Transverse colon (tissue), 4 donors: ENCODE results near the gene PGK1. TPM values are rescaled to one million over a fixed set of nuclear protein-coding genes. Genes with fewer than 3 reads are reported as not detected.

ENCODE experiments used
- DNase-seq: peaks from one replicate; pipeline ENCODE4 v3.0.0-alpha.2; 2019
- H3K27ac ChIP-seq, 4 donors: fragments of 200-600 bp; sonication (generic); 2 replicates each; pipeline ENCODE4 v1.5.1; 2016 to 2018; ENCODE audit warnings: inconsistent platforms in 4 of 4
- H3K27me3 ChIP-seq: fragments of 200-600 bp; sonication (generic); 2 replicates; pipeline ENCODE4 v1.5.1; 2017; ENCODE audit warnings: inconsistent platforms
- H3K36me3 ChIP-seq, 4 donors: fragments of 200-600 bp; sonication (generic); 2 replicates each; pipeline ENCODE4 v1.5.1; 2017 to 2019; ENCODE audit warnings: inconsistent platforms in 4 of 4
- H3K4me1 ChIP-seq, 4 donors: fragments of 200-600 bp; sonication (generic); 2 replicates each; pipeline ENCODE4 v1.5.1; 2017 to 2020; ENCODE audit warnings: inconsistent platforms in 4 of 4
- H3K4me3 ChIP-seq, 4 donors: fragments of 200-600 bp; sonication (generic); 1 replicate in 1 of 4; 2 replicates in 3 of 4; pipeline versions ENCODE4 v1.5.1 to v1.6.1; 2017 to 2019; ENCODE audit warnings: inconsistent platforms in 4 of 4
- H3K9me3 ChIP-seq, 2 donors: fragments of 200-600 bp; sonication (generic); 2 replicates each; pipeline ENCODE4 v1.5.1; 2017 to 2019; ENCODE audit warnings: inconsistent platforms in 2 of 2
- EP300 ChIP-seq: sonication (generic); formaldehyde crosslinking; IDR thresholded peaks from one replicate; pipeline ENCODE4 v1.6.1; 2017; ENCODE audit warnings: antibody characterized with exemption, low read depth
- POLR2A ChIP-seq: fragments of 450-650 bp; IDR thresholded peaks from one replicate; pipeline ENCODE4 v1.6.1; 2016; ENCODE audit warnings: antibody characterized with exemption, mild to moderate bottlenecking, moderate library complexity
- POLR2AphosphoS5 ChIP-seq, 3 donors: sonication (generic); formaldehyde crosslinking; IDR thresholded peaks; one replicate each; pipeline ENCODE4 v1.6.1; 2016; ENCODE audit warnings: antibody characterized with exemption in 3 of 3
- WGBS, 2 donors: methylation state at CpG; one replicate each; pipeline ENCODE4 v1.1.5; 2018; ENCODE audit warnings: low coverage in 1 of 2; 5-methylcytosine and 5-hydroxymethylcytosine counted together
- in situ Hi-C, 4 donors: fragments of 200-750 bp; cut with MboI; loops; one replicate each; pipeline versions ENCODE4 v1.15.0 to v1.15.1; 2017; ENCODE audit warnings: low sequenced_read_pairs in 3 of 4, low pct_ligation_motif_present in 1 of 4, low pct_unique_long_range_greater_than_20kb in 1 of 4
- intact Hi-C: fragments of 100-400 bp; cut with DNase I; formaldehyde crosslinking; loops from one replicate; pipeline ENCODE4 v1.15.1; 2023; ENCODE audit warnings: low total_unique reads
- total RNA-seq, 4 donors: library from RNA; depleted of rRNA; stranded (reverse); fragments of >200 nt; gene quantifications; one replicate each; pipeline ENCODE4 v1.1.0, GENCODE V29; 2016
- TF ChIP-seq, protein P1 (sequence below), 5 experiments: fragments of 200-600 bp in 3 of 5; fragments of 450-650 bp in 2 of 5; sonication (generic) in 3 of 5; IDR thresholded peaks; 1 replicate in 2 of 5; 2 replicates in 3 of 5; pipeline ENCODE4 v1.5.1; 2016 to 2017; ENCODE audit warnings: antibody characterized with exemption in 5 of 5, inconsistent platforms in 3 of 5, mild to moderate bottlenecking in 2 of 5, moderate library complexity in 1 of 5

Gene PGK1
- total RNA-seq, 4 donors from 2014 or later, result 35.6 to 207 (median 181) TPM

DNA sequence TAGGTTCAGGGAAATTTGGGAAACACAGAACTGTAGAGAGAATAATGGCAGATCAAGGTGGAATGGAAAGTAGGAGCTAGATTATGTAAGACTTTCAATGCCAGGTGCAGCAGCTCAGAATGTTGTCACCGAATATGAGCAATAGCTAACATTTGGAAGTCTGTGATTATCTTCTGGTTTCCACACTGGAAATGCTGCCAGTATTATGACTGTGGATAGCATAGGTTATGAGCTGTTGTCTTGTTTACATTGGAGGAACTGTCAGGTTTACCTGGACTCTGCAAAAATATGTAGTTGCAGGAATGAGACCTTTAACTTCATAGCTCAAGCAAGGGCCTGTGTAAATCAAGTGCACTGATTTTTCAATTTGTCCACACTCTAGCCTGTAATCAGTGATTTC lies 61.4 kb downstream of the PGK1 start:
- in situ Hi-C loops, result no loop called here
- no peaks in the 10 kb centered on the region for H3K9me3 ChIP-seq
- no peaks in the 10 kb centered on the region for H3K36me3 ChIP-seq
- no peaks in the 10 kb centered on the region for H3K4me1 ChIP-seq
- TF ChIP-seq POLR2A (no peak), POLR2AphosphoS5 (IDR thresholded peaks at IDR 0.05) (no peak), EP300 (no peak)
- TF ChIP-seq, protein P1, sequence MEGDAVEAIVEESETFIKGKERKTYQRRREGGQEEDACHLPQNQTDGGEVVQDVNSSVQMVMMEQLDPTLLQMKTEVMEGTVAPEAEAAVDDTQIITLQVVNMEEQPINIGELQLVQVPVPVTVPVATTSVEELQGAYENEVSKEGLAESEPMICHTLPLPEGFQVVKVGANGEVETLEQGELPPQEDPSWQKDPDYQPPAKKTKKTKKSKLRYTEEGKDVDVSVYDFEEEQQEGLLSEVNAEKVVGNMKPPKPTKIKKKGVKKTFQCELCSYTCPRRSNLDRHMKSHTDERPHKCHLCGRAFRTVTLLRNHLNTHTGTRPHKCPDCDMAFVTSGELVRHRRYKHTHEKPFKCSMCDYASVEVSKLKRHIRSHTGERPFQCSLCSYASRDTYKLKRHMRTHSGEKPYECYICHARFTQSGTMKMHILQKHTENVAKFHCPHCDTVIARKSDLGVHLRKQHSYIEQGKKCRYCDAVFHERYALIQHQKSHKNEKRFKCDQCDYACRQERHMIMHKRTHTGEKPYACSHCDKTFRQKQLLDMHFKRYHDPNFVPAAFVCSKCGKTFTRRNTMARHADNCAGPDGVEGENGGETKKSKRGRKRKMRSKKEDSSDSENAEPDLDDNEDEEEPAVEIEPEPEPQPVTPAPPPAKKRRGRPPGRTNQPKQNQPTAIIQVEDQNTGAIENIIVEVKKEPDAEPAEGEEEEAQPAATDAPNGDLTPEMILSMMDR (IDR thresholded peaks at IDR 0.05), result no peak
- DNase-seq, result no peak
- no peaks in the 10 kb centered on the region for H3K27me3 ChIP-seq
- H3K4me3 ChIP-seq, result no peak overlapping the region
- no peak overlapping the region for H3K27ac ChIP-seq
- intact Hi-C loops, result no loop called here
- WGBS, 2 donors, result 50% methylated on average over 1 of the region's 1 CpG; no CpG with 5 or more reads in 1 of the 2 donors

- no peak overlapping the region for H3K27ac ChIP-seq
- in situ Hi-C loops (no loop called here), intact Hi-C loops (no loop called here)
- TF ChIP-seq, protein P1 (IDR thresholded peaks at IDR 0.05), result no peak
- TF ChIP-seq POLR2AphosphoS5 (IDR thresholded peaks at IDR 0.05) (no peak), POLR2A (no peak), EP300 (no peak)
- no peak overlapping the region for H3K4me3 ChIP-seq
- H3K4me1 ChIP-seq, result no peaks in the 10 kb centered on the region
- DNase-seq, result no peak
- H3K9me3 ChIP-seq, result no peaks in the 10 kb centered on the region
- H3K36me3 ChIP-seq, result no peaks in the 10 kb centered on the region
- no peaks in the 10 kb centered on the region for H3K27me3 ChIP-seq
Observed at GRCh38 chrX:78168065-78168464, 64.0 kb downstream of the PGK1 start.

Other genes with a start within 250 kb of the PGK1 start
- gene MAGT1, start 208.8 kb upstream of the PGK1 start, total RNA-seq, result 10 to 100 TPM; 25.1 to 49.2 (median 34.2) TPM
- gene COX7B, start 204.8 kb upstream of the PGK1 start, total RNA-seq, result 100 to 1,000 TPM in 3 of 4 donors, 10 to 100 TPM in 1; 48.3 to 755 (median 441) TPM
- 10 to 100 TPM in 1 of 4 donors, 1 to 10 TPM in 3; 1.1 to 13.8 (median 6.3) TPM for gene ATP7A, start 193.6 kb upstream of the PGK1 start, total RNA-seq
- gene PGAM4, start 134.6 kb upstream of the PGK1 start, total RNA-seq, result not detected
- 10 to 100 TPM in 1 of 4 donors, 1 to 10 TPM in 3; 2.6 to 13.2 (median 6.6) TPM for gene TAF9B, start 35.4 kb downstream of the PGK1 start, total RNA-seq
- 1 to 10 TPM in 2 of 4 donors, not detected in 2; 1.2 to 3.3 TPM for gene CYSLTR1, start 223.4 kb downstream of the PGK1 start, total RNA-seq